ENCODE data around the gene IFRD1.

IFRD1 gene

GRCh38 chr7:112449902-112450806 is at the start of gene IFRD1:
Gene IFRD1, plus strand, starts transcription at chr7:112450460. Its CDS starts 229 bp downstream, at chr7:112450689.
- peak; percentile 97 to 99 for DNase-seq (ENCODE audit: low read depth in 2 of 2)

GRCh38 chr7:112404321-112404720 is 45.9 kb upstream of the IFRD1 start:
- no peak for DNase-seq (ENCODE audit: low read depth in 2 of 2)

GRCh38 chr7:112405286-112405685 is 45.0 kb upstream of the IFRD1 start:
- DNase-seq (ENCODE audit: low read depth in 2 of 2) = no peak

- no peak for DNase-seq (ENCODE audit: low read depth in 2 of 2)
Measured at GRCh38 chr7:112407261-112407660, 43.0 kb upstream of the IFRD1 start.

GRCh38 chr7:112410092-112410491 is 40.2 kb upstream of the IFRD1 start:
- DNase-seq (ENCODE audit: low read depth in 2 of 2) = no peak

- no peak for DNase-seq (ENCODE audit: low read depth in 2 of 2)
Measured at GRCh38 chr7:112411186-112411795, 39.0 kb upstream of the IFRD1 start.

GRCh38 chr7:112414855-112415490 is 35.3 kb upstream of the IFRD1 start:
- no peak for DNase-seq (ENCODE audit: low read depth in 2 of 2)

- DNase-seq (ENCODE audit: low read depth in 2 of 2) = no peak
Measured at GRCh38 chr7:112416127-112416526, 34.1 kb upstream of the IFRD1 start.

GRCh38 chr7:112419543-112420130 is 30.6 kb upstream of the IFRD1 start:
- DNase-seq (ENCODE audit: low read depth in 2 of 2) = no peak

GRCh38 chr7:112420236-112420861 is 29.9 kb upstream of the IFRD1 start:
- no peak for DNase-seq (ENCODE audit: low read depth in 2 of 2)

- DNase-seq (ENCODE audit: low read depth in 2 of 2) = no peak
Measured at GRCh38 chr7:112421666-112422486, 28.4 kb upstream of the IFRD1 start.

- no peak for DNase-seq (ENCODE audit: low read depth in 2 of 2)
Measured at GRCh38 chr7:112422842-112423496, 27.3 kb upstream of the IFRD1 start.

GRCh38 chr7:112423987-112424386 is 26.3 kb upstream of the IFRD1 start:
- DNase-seq (ENCODE audit: low read depth in 2 of 2) = no peak

GRCh38 chr7:112427984-112428383 is 22.3 kb upstream of the IFRD1 start:
- DNase-seq (ENCODE audit: low read depth in 2 of 2) = no peak

GRCh38 chr7:112428715-112429114 is 21.5 kb upstream of the IFRD1 start:
- DNase-seq (ENCODE audit: low read depth in 2 of 2) = no peak

- DNase-seq (ENCODE audit: low read depth in 2 of 2) = no peak
Measured at GRCh38 chr7:112430649-112431048, 19.6 kb upstream of the IFRD1 start.

- DNase-seq (ENCODE audit: low read depth in 2 of 2) = no peak
Measured at GRCh38 chr7:112431803-112432202, 18.5 kb upstream of the IFRD1 start.

- DNase-seq (ENCODE audit: low read depth in 2 of 2) = no peak
Measured at GRCh38 chr7:112433289-112433688, 17.0 kb upstream of the IFRD1 start.

GRCh38 chr7:112437072-112437471 is 13.2 kb upstream of the IFRD1 start:
- DNase-seq (ENCODE audit: low read depth in 2 of 2) = no peak

- no peak for DNase-seq (ENCODE audit: low read depth in 2 of 2)
Measured at GRCh38 chr7:112439476-112439875, 10.8 kb upstream of the IFRD1 start.
